Stomach (tissue), 9 donors: ENCODE results near the gene SSR1. TPM values are rescaled to one million over a fixed set of nuclear protein-coding genes. Genes with fewer than 3 reads are reported as not detected.

Experiments used
- DNase-seq, 2 donors: peaks; one replicate each; pipeline versions ENCODE4 v3.0.0 to v3.0.0-alpha.2; 2013 to 2019
- H3K27ac ChIP-seq, 5 donors: fragments of 200-600 bp in 4 of 5; sonication (generic) in 4 of 5; one replicate each; pipeline ENCODE4 v1.5.1; 2013 to 2019; ENCODE audit warnings: mild to moderate bottlenecking in 1 of 5, moderate library complexity in 1 of 5
- H3K27me3 ChIP-seq, 3 donors: fragments of 200-600 bp; sonication (generic); one replicate each; pipeline ENCODE4 v1.5.1; 2017 to 2019; ENCODE audit warnings: mixed run types in 1 of 3
- H3K36me3 ChIP-seq, 4 donors: fragments of 200-600 bp; sonication (generic); 1 replicate in 3 of 4; 2 replicates in 1 of 4; pipeline ENCODE4 v1.5.1; 2016 to 2019
- H3K4me1 ChIP-seq, 4 donors: fragments of 200-600 bp; sonication (generic); one replicate each; pipeline ENCODE4 v1.5.1; 2016 to 2019
- H3K4me3 ChIP-seq, 4 donors: fragments of 200-600 bp; sonication (generic) in 3 of 4; one replicate each; pipeline ENCODE4 v1.5.1; 2016 to 2019; ENCODE audit warnings: mild to moderate bottlenecking in 1 of 4
- H3K9me3 ChIP-seq, 4 donors: fragments of 200-600 bp; sonication (generic); one replicate each; pipeline ENCODE4 v1.5.1; 2016 to 2019
- EP300 ChIP-seq: sonication (generic); formaldehyde crosslinking; IDR thresholded peaks from one replicate; pipeline ENCODE4 v1.6.1; 2017; ENCODE audit warnings: antibody characterized with exemption
- POLR2A ChIP-seq, 4 donors: fragments of 450-650 bp; IDR thresholded peaks; one replicate each; pipeline ENCODE4 v1.6.1; 2016; ENCODE audit warnings: antibody characterized with exemption in 4 of 4, control low read depth in 2 of 4, mild to moderate bottlenecking in 1 of 4, moderate library complexity in 1 of 4
- POLR2AphosphoS5 ChIP-seq, 3 donors: sonication (generic); formaldehyde crosslinking; IDR thresholded peaks; one replicate each; pipeline ENCODE4 v1.6.1; 2016; ENCODE audit warnings: antibody characterized with exemption in 3 of 3
- WGBS, 5 donors: extraction: QIAGEN DNeasy Blood & Tissue Kit in 3 of 5; methylation state at CpG; one replicate each; pipeline versions ENCODE4 v1.1.5 to v1.1.7; 2013 to 2018; 5-methylcytosine and 5-hydroxymethylcytosine counted together
- intact Hi-C: fragments of 100-400 bp; cut with DNase I; formaldehyde crosslinking; loops from one replicate; pipeline ENCODE4 v1.15.1; 2023; ENCODE audit warnings: low total_unique reads
- polyA plus RNA-seq, 3 donors: library from polyadenylated mRNA; stranded (reverse); fragments of 200-250 nt; gene quantifications; one replicate each; pipeline ENCODE4 v1.2.3, GENCODE V29; 2013
- total RNA-seq, 5 donors: library from RNA; depleted of rRNA; stranded (reverse); fragments of >200 nt; gene quantifications; one replicate each; pipeline versions ENCODE4 v1.1.0 to v1.2.3, GENCODE V29; 2014 to 2016
- TF ChIP-seq, protein P1 (sequence below), 7 experiments: fragments of 450-650 bp in 4 of 7; fragments of 200-600 bp in 3 of 7; sonication (generic) in 3 of 7; IDR thresholded peaks; one replicate each; pipeline ENCODE4 v1.5.1; 2016 to 2019; ENCODE audit warnings: antibody characterized with exemption in 7 of 7, control low read depth in 2 of 7, mild to moderate bottlenecking in 1 of 7
- donor health status: healthy with polysubstance abuse.
- donor health status: Bipolar disorder and iron deficiency.
- donor health status: healthy.

Gene SSR1
- total and polyA plus RNA-seq, 8 donors: 11.6 to 62.4 (median 30.1) TPM

DNA sequence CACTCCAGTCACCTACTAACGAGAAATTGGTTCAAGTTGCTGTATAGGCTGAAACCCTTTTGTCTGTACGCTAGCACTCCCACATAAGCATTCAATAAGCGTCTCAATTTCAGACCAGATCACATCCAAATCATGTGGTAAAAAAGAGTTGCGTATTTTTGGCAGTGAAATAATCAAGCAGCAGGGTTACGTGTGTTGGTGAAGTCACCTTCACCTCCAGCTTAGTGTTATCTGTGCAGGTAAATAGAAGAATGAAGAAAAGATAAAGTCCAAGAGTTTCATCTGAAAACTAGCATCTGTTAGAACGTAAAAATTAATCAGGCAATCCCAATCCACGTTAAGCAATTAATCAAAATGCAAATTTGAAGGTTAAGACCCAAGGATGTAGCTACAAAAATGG is 11.3 kb downstream of the SSR1 start:
- intact Hi-C loops: no loop called here
- 39 to 62% (median 50%) methylated on average over 7 of the region's 7 CpGs for WGBS, 5 donors
- Histone ChIP-seq H3K4me3 (no peak overlapping the region), H3K9me3 (no peaks in the 10 kb centered on the region), H3K36me3 (peaks cover 71 to 100% (median 99%) of the 10 kb centered on the region in 4 donors), H3K4me1 (peaks cover 8 to 31% (median 13%) of the 10 kb centered on the region in 4 donors), H3K27me3 (no peaks in the 10 kb centered on the region), H3K27ac (peak overlapping the region in 1 of 5 donors; percentile 26)
- TF ChIP-seq POLR2A (IDR thresholded peaks at IDR 0.05): no peak
- TF ChIP-seq, protein P1, sequence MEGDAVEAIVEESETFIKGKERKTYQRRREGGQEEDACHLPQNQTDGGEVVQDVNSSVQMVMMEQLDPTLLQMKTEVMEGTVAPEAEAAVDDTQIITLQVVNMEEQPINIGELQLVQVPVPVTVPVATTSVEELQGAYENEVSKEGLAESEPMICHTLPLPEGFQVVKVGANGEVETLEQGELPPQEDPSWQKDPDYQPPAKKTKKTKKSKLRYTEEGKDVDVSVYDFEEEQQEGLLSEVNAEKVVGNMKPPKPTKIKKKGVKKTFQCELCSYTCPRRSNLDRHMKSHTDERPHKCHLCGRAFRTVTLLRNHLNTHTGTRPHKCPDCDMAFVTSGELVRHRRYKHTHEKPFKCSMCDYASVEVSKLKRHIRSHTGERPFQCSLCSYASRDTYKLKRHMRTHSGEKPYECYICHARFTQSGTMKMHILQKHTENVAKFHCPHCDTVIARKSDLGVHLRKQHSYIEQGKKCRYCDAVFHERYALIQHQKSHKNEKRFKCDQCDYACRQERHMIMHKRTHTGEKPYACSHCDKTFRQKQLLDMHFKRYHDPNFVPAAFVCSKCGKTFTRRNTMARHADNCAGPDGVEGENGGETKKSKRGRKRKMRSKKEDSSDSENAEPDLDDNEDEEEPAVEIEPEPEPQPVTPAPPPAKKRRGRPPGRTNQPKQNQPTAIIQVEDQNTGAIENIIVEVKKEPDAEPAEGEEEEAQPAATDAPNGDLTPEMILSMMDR (IDR thresholded peaks at IDR 0.05): no peak
- DNase-seq: no peak

DNA sequence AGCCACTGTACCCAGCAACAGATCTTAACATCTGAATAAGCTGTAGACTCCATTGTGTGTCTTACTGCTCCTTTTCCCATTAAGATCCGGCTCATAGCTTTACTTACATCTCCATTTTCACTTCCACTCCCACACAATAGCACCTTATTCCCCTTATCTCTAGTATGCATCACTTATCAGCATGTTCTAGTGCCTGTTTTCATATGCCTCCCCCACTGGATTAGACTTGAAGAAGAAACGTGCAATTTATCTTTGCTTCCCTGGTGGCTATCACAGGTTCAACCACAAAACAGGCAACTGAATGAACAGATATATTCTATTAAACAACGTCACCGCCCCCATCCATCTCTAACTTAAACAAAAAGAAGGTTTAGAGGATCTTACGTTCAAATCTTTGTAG is 12.1 kb downstream of the SSR1 start:
- Histone ChIP-seq H3K27ac (no peak overlapping the region), H3K9me3 (no peaks in the 10 kb centered on the region), H3K27me3 (no peaks in the 10 kb centered on the region), H3K4me3 (no peak overlapping the region), H3K4me1 (peaks cover 8 to 28% (median 11%) of the 10 kb centered on the region in 4 donors), H3K36me3 (peaks cover 73 to 100% (median 99%) of the 10 kb centered on the region in 4 donors)
- DNase-seq: no peak
- intact Hi-C loops: no loop called here
- TF ChIP-seq EP300 (no peak), POLR2AphosphoS5 (IDR thresholded peaks at IDR 0.05) (no peak), POLR2A (IDR thresholded peaks at IDR 0.05) (no peak)
- TF ChIP-seq, protein P1 (IDR thresholded peaks at IDR 0.05): no peak
- 31 to 64% (median 50%) methylated on average over 5 of the region's 5 CpGs for WGBS, 5 donors

DNA sequence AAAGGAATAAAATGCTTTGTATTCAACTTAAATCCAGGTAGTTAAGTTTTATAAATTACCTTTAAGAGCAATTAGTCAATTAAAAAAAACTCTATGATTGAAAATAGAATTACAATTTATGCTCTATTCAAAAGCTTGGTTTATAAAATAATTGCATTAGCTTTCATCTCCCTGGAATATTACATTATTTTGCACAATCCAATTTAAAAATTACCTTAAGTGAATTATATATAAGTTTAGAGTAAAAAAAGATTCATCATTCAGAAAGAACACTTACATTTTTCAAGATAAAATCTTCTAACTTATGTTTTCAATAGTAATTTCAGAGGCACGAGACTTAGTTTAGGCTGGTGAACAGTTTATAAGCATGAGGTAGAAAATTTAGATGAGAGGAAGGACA is 14.9 kb downstream of the SSR1 start:
- WGBS, 5 donors: 91 to 97% (median 94%) methylated on average over 1 of the region's 1 CpG
- Histone ChIP-seq H3K27ac (no peak overlapping the region), H3K4me1 (peaks cover 8 to 16% (median 11%) of the 10 kb centered on the region in 4 donors), H3K36me3 (peaks cover 67 to 100% (median 99%) of the 10 kb centered on the region in 4 donors), H3K4me3 (no peak overlapping the region), H3K27me3 (no peaks in the 10 kb centered on the region), H3K9me3 (no peaks in the 10 kb centered on the region)
- DNase-seq: no peak
- intact Hi-C loops: no loop called here
- no peak for TF ChIP-seq POLR2A (IDR thresholded peaks at IDR 0.05)
- TF ChIP-seq EP300: no peak
- TF ChIP-seq, protein P1 (IDR thresholded peaks at IDR 0.05): no peak
- no peak for TF ChIP-seq POLR2AphosphoS5 (IDR thresholded peaks at IDR 0.05)

DNA sequence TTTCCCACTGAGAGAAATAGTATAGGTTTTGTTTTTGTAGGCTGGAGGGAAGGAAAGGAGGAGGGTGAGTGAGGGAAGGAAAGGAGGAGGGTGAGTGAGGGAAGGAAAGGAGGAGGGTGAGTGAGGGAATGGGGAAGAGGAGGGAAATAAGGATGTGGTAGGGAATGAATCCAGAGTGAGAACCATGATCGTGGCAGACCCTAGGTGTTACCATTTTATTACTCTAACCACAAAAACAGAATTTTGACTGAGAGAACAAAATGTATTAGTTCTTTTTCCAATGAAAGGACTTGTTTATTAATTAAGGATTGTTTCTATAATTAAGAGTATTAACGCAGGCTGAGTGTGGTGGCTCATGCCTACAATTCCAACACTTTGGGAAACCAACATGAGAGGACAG is 16.4 kb downstream of the SSR1 start:
- H3K9me3 ChIP-seq: no peaks in the 10 kb centered on the region
- H3K4me3 ChIP-seq: no peak overlapping the region
- WGBS, 5 donors: 90 to 97% (median 94%) methylated on average over 2 of the region's 2 CpGs
- H3K27ac ChIP-seq: no peak overlapping the region
- intact Hi-C loops: no loop called here
- no peak for DNase-seq
- TF ChIP-seq POLR2A (IDR thresholded peaks at IDR 0.05) (no peak), POLR2AphosphoS5 (IDR thresholded peaks at IDR 0.05) (no peak), EP300 (no peak)
- TF ChIP-seq, protein P1 (IDR thresholded peaks at IDR 0.05): no peak
- H3K27me3 ChIP-seq: no peaks in the 10 kb centered on the region
- peaks cover 59 to 100% (median 99%) of the 10 kb centered on the region in 4 donors for H3K36me3 ChIP-seq
- peaks cover 7 to 13% (median 9%) of the 10 kb centered on the region in 4 donors for H3K4me1 ChIP-seq
